ENCODE measurements around the gene MYOCOS.
A peak's percentile ranks its signal among the peaks of the same experiment; 100 is the strongest.
"Not testable (repeated sequence)": the region's sequence is repeated elsewhere in the genome, so short reads cannot be mapped to it uniquely, and the experiment has no call there.

The MYOCOS gene, protein sequence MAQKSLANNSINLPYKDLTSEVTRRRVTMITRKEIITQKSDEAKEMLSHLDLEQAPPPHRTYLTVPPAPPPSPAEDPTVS

DNA sequence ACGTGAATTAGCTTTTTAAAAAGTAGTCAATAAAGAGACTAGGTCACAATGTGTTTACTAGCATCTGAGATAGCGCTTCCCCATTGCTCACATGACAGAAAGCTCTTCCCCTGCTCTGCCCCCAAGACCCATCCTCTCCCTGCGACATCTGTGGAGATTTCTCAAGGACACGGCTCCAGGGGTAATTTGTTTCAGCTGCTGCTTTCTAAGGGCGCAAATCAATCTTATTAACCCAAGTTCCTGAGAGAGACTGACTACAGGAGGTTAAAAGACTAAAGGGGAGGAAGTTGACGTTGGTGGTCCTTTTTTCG lies at the start of gene MYOCOS:
Gene MYOCOS (plus strand): TSS at position 92 of the 311 bp plus-strand sequence. CDS start 1,641 bp downstream, outside the sequence.
- DNase-seq: no peak

- no peak for DNase-seq
These were observed 45.9 kb upstream of the MYOCOS start for GRCh38 chr1:171576144-171576543.

GRCh38 chr1:171581226-171581625 lies 40.8 kb upstream of the MYOCOS start:
- DNase-seq: no peak

DNA sequence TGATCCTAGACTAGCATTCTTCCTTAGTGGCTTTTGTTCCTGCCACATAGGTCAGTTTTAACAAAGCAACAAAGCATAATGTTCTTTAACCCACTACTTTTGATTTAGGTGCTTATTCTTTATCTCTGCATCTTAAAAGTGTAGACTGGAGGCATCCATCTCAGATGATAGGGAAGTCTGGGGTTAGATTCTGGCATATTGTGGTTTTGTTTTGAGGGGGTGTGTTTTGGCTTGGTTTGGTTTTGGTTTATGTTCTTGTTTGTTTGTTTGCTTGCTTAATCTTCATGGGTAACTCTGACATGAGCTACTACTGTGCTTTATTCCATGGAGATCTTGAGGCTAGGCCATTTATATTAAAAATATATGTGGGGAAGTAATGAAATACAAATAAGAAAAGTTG lies 40.3 kb upstream of the MYOCOS start:
- no peak for DNase-seq

- DNase-seq: no peak
These were observed 39.5 kb upstream of the MYOCOS start for GRCh38 chr1:171582589-171582988.

- no peak for DNase-seq
These were observed 38.3 kb upstream of the MYOCOS start for GRCh38 chr1:171583591-171584201.

GRCh38 chr1:171585715-171586114 lies 36.3 kb upstream of the MYOCOS start:
- no peak for DNase-seq

DNA sequence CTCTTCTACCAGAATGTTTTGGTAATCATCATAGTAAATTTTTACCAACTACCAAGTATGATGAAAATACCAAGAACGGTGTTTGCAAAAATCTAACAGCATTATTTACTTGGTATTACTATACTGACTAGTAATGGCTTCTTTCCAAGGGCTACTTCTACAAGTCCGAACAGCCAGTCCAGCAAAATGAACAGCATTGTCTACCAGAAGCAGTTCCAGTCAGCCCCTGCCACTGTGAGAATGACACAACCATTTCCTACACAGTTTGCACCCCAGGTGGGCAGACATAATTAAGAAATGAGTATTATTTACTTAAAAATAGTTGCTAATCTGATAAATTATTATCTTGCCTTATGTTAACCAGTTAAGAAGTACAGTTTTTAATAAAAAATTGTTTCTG lies 33.8 kb upstream of the MYOCOS start:
- no peak for DNase-seq

DNA sequence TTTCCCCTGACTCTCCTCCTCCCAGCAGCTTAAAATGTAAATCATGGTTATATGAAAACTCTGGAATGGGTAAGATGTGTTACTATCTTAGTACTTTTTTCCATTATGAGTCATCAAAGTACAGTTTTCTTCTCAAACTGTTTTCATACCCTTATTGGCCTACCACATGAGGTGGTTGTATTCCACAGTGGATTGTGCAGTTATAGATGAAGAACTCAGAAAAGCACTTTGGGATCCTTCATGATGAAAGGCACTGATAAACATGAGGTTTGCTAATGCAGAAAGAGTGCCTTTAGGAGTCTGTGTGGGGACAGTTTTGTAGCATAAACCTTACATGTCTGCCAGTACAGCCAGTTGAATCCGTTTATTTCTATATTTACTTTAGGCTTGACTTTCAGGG lies 32.0 kb upstream of the MYOCOS start:
- DNase-seq: peak; percentile 10

- no peak for DNase-seq
These were observed 26.7 kb upstream of the MYOCOS start for GRCh38 chr1:171595324-171595723.

GRCh38 chr1:171596119-171596518 lies 25.9 kb upstream of the MYOCOS start:
- no peak for DNase-seq

GRCh38 chr1:171596705-171597104 lies 25.3 kb upstream of the MYOCOS start:
- no peak for DNase-seq

- no peak for DNase-seq
These were observed 24.8 kb upstream of the MYOCOS start for GRCh38 chr1:171597203-171597602.

GRCh38 chr1:171600310-171600709 lies 21.7 kb upstream of the MYOCOS start:
- not testable (repeated sequence) for DNase-seq

- DNase-seq: no peak
These were observed 21.2 kb upstream of the MYOCOS start for GRCh38 chr1:171600862-171601261.

DNA sequence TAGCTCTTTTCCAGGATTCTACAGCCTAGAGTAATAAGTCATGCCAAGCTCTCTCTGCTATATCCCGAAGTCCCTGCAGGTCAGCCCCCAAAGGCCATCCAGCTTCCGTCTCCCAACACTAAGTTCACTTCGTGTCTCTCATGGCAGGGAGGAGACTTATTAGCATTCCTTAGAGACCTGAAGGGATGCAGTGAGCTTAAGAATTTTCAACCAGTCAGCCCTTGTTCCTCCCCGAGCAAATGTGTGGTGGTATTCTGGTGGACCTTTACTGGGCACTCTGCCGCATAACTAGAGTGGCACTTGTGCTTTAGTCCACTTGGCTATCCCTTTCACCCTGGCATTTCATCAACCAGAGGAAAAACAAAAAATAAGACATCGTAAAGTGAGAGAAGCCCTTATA lies 19.0 kb upstream of the MYOCOS start:
- DNase-seq: not testable (repeated sequence)

DNA sequence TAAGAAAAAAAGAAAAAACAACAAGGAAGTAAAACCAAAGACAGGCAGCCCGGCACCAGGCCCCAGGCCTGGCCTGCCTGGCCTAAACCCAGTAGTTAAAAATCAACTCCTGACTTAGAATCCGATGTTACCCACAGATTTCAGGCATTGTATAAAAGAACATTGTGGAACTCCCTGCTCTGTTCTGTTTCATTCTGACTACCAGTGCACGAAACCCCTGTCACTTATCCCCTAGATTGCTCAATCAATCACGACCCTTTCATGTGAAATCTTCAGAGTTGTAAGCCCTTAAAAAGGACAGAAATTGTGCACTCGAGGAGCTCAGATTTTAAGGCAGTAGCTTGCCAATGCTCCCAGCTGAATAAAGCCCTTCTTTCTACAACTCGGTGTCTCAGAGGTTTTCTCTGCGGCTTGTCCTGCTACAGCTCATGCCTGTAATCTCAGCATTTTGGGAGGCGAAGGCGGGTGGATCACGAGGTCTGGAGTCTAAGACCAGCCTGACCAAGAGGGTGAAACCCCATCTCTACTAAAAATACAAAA lies 15.6 kb upstream of the MYOCOS start:
- no peak for DNase-seq

- no peak for DNase-seq
These were observed 11.7 kb upstream of the MYOCOS start for GRCh38 chr1:171610385-171610784.

DNA sequence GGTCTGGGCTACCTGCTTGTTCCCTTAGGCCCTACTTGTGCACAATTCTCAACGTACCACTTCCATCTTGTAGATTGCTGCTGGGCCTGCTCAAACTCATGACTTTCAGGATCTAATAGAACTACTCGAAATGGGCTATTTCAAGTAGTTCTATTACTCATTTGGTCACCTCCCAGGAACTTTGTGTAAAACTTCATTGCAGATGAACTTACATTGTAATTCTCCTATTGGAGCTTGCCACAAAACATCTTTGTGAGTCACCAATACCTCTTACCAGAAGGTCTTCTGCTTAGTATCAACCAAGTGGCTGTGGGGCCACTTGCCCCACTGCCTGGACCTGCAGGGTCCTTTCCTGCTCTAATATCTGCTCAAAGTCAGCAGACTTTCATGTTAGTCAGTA lies 10.7 kb upstream of the MYOCOS start:
- no peak for DNase-seq

GRCh38 chr1:171613282-171613681 lies 8.8 kb upstream of the MYOCOS start:
- no peak for DNase-seq

- DNase-seq: not testable (repeated sequence)
These were observed 6.7 kb upstream of the MYOCOS start for GRCh38 chr1:171615122-171615906.

DNA sequence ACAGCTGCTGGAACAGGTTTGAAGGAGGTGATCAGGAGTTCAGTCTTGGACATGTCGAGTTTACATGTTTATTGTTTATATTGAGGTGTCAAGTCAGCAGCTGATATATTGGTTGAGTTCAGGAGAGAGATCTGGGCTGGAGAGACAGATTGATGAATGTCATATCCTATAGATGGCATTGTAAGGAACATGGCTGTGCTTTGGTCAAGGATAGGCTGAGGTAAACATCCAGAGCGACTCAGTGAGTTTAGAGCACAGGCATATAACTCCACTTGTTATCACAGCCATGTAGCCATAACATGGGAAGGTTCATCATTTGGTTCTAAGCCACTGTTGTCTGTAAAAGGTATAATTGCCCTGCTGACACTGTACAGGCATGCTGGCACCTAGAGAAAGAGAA lies 5.5 kb upstream of the MYOCOS start:
- DNase-seq: no peak

- DNase-seq: no peak
These were observed 1.7 kb downstream of the MYOCOS start for GRCh38 chr1:171623651-171624331.

DNA sequence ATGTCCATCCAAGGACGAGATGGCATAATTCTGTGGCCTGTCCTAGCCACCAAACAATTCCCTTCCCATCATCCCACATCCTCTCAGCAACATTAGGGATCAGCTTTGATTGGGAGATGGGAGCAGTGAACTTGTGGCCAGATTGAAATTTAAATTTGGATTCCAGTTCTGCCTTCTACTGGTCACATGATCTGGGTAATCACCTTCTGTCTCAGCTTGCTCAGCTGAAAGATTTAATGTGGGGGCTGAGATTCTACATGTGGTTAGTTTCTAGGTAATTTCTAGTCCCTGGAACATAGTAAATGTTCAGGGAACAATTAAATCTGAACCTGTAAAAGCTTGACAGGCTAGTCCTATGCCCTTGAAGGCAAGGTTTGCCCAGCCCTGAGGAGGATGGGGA lies 3.2 kb downstream of the MYOCOS start:
- DNase-seq: no peak
